Measurements from ENCODE around the gene SLC26A9. TPM values are rescaled to one million over a fixed set of nuclear protein-coding genes. Genes with fewer than 3 reads are reported as not detected.
A peak's percentile ranks its signal among the peaks of the same experiment; 100 is the strongest.

Gene SLC26A9
- total RNA-seq, 2 donors from 2014 or later, result 11.3 to 25.4 TPM

DNA sequence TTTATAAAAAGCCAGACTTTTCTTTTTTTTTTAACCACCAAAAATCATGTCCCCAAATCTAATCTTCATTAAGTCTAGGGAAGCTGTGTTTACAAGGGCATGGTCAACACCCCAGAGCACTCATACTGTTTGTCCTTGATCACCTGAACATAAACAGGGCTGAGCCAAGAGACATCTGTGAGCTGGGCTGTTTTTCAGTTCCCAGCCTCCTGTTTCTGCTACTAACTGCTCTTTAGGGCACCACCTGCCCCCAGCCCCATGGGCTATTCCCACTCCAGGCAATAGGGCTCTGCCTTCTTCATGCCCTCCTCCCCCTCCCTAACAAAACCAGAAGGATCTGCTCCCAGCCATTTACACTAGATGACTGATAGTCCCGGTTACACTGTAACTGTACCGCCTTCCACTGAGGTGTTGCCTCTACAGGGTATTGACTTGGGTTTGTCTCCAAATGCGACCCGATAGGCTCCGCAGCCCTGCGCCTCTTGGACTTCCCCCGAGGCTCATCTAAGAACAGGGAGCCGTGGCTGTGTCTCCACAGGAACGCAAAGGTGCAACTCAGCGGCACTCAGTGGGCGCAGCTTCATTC lies 11.7 kb upstream of the SLC26A9 start:
- intact Hi-C loops (cut with DNase I), result no loop called here
- DNase-seq, result no peak
- ATAC-seq, result no peak

- DNase-seq (no peak), ATAC-seq (no peak)
- intact Hi-C loops (cut with DNase I), result no loop called here
Observed at GRCh38 chr1:205951746-205952145, 8.5 kb upstream of the SLC26A9 start.

DNA sequence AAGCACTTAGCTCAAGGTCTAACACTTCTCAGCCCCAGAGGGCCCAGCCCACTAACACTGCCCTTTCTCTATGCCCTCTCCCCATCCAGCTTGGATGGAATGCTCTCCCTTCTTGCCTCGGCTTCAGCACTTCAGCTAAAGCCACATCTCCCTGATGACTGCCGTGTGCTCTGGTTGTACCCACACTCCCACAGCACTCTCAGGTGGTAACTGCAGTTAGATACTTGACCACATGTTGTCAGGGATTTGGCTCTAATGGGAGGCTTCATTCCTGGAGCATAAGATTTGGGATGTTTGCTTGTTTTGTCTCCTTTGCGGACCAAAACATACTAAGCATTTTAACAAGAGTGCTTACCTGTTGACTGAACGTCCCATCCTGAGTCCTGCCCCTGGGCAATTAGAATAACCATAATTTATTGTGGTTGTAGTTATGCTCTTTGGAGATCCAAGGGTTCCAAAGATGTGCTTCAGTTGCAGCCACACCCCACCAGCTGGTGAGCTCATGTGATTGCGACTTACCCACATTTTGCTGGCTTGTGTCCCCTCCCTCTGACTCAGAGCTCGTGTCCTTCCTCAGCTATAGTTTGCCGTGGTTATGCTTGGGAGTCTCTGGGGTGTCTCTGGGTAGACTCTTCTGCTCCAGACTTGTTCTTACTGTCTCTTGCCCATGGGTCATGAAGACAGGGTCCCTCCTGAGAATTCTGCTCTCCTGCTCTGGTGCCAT lies 7.7 kb upstream of the SLC26A9 start:
- no peak for DNase-seq
- peak in 1 of 2 donors; percentile 30 for ATAC-seq
- intact Hi-C loops (cut with DNase I), result no loop called here

GRCh38 chr1:205950280-205950679 lies 7.0 kb upstream of the SLC26A9 start:
- ATAC-seq, result peak; percentile 48 to 56
- intact Hi-C loops (cut with DNase I), result no loop called here
- DNase-seq, result no peak

GRCh38 chr1:205949753-205950152 lies 6.5 kb upstream of the SLC26A9 start:
- no peak for DNase-seq
- intact Hi-C loops (cut with DNase I), result no loop called here
- ATAC-seq, result peak in 1 of 2 donors; percentile 6

DNA sequence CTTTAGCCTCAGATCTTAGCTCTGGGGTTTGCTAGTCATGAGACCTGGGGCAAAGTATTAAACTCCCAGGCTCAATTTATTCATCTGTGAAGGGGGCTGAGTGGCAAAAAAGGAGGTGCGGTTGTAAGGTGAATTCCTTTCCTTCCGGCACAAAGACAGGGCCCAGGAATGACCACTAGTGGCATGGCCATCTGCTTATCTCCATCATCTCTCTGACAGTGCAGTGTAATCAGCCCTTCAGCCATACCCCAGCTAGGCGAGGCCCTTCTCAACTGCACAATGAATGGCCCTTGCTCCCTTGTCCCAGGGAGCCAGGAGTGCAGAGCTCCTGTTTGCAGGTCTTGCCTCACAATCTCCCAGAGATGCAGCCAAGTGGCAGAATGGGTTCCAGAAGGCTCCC lies 5.6 kb upstream of the SLC26A9 start:
- ATAC-seq (no peak), DNase-seq (no peak)
- intact Hi-C loops (cut with DNase I), result no loop called here

- DNase-seq (no peak), ATAC-seq (no peak)
- intact Hi-C loops (cut with DNase I), result no loop called here
Observed at GRCh38 chr1:205948039-205948438, 4.8 kb upstream of the SLC26A9 start.

GRCh38 chr1:205947024-205947423 lies 3.8 kb upstream of the SLC26A9 start:
- DNase-seq (no peak), ATAC-seq (peak in 1 of 2 donors; percentile 30)
- intact Hi-C loops (cut with DNase I), result no loop called here

- DNase-seq (no peak), ATAC-seq (no peak)
- intact Hi-C loops (cut with DNase I), result no loop called here
Observed at GRCh38 chr1:205945069-205945468, 1.8 kb upstream of the SLC26A9 start.

DNA sequence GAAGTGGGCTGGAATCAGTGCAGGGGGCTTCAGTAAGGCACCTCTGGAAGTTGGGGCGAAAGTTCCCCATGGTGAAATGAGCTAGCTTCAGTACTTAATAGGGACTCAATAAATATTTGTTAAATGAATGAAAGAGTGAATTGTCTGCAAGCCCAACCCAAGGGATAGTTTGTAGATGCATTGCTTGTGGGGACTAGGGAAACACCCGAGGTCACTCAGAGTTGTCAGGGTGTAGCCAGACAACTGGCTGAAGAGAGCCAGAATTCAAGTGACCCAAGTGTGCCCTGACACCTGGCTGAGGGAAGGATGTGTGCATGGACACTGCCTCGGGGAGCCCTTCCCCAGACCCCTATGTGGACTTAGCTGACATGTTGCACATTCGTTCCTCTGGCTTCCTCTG lies 1.3 kb upstream of the SLC26A9 start:
- intact Hi-C loops (cut with DNase I), result no loop called here
- no peak for DNase-seq
- ATAC-seq, result no peak

DNA sequence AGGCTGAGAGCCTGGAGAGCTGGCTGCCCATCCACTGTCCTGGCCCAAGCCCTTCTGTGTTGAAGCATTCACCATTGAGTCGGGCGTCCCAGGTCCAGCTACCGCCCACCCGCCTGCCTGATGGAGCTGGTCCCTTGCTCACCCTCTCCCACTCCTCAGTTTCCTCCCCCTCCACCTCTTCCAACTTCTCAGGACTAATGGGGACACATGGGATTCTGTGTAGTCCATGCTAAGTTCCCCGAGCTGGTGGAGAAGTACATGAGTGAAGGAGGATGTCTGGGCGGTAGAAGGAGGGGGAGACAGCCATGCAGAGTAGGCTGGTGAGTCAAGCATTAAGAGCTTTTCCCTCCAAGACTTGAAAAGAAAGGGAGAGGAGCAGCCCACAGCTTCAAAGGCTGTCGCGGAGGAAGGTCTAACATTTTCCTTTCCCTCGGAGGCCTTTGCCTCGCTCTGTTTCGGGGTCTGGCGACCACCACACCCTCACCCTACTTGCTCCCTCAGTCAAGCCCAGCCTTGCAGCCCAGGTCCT lies 561 bp downstream of the SLC26A9 start:
- intact Hi-C loops (cut with DNase I), result no loop called here
- no peak for DNase-seq
- peak in 1 of 2 donors; percentile 25 for ATAC-seq

GRCh38 chr1:205940710-205941109 lies 2.5 kb downstream of the SLC26A9 start:
- intact Hi-C loops (cut with DNase I), result no loop called here
- DNase-seq (no peak), ATAC-seq (peak; percentile 10 to 46)

GRCh38 chr1:205939690-205940330 lies 3.4 kb downstream of the SLC26A9 start:
- peak in 1 of 2 donors; percentile 24 for ATAC-seq
- intact Hi-C loops (cut with DNase I), result no loop called here
- DNase-seq, result no peak

DNA sequence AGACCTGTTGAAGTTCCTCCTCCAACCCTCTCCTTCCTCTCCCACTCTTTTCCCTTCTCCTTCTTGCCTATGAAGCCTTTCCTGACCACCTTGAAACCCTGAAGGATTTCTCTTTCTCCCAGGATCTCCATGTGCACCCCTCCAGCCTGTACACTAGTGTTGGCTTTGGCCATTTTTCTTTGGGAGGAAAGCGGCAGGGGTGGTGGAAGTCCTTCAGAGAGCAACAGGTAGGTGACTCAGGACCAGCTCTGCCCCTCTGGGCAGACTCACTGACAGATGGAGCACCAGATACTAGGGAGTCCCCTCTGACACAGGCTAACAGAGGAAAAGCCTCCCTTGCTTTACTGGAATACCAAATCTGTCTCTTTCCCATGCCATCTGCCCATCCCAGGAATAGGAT lies 4.6 kb downstream of the SLC26A9 start:
- intact Hi-C loops (cut with DNase I), result no loop called here
- DNase-seq, result no peak
- ATAC-seq, result no peak

DNA sequence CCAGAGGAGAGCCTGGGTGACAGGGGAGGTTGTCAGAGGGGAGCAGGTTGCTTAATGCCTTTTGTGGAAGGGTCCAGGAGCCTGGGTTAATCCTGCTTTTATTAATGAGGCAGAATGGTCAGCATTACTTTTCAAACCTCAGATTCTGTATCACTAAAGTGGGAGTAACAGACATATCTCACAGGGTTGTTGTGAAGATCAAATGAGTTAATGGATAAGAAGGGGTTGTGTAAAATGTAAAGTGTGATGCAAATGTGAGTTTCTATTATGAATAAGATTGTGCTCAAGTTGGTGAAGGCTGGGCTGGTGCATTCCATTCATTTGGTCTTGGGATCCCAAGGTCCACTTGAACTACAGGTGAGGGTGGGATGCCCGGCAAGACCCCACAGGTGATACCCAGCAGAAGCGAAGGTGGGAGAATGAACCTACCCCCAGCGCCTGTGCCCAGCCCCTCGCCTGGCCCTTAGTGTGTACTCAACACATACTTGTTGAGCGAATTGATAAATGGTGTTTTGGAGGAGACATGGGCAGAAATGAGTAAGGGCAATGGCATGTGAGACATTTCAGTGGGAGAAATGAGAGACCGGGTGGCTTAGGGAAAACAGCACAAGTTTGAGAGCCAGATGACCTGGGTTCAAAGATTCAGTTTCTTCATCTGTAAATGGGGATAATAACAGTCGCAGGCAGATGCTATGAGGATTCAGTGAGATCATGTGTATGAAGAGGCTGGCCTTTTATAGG lies 6.2 kb downstream of the SLC26A9 start:
- peak in 1 of 2 donors; percentile 15 for ATAC-seq

DNA sequence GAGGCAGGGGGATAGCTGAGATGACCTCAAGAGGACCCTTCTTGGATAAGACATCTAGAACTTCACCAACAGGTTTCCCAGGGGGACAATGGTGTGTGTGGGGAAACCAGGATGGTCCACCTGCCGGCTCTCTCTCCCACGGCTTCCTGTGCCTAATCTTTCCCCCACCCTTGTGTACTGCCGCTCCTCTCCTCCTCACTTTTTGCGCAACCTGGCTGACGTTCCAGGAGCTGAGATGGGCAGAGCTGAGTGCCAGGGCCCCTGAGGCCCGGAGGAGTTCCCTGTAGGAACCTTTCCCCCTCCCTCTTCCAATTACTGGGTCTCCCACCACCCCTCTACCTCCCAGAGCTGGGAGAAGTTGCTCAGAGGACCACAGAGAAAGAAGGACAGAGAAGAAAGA lies 6.9 kb downstream of the SLC26A9 start:
- no peak for DNase-seq
- ATAC-seq, result peak; percentile 38 to 82
- intact Hi-C loops (cut with DNase I), result no loop called here

More for the DNA sequence above, 6.2 kb downstream of the SLC26A9 start:
- no peak for DNase-seq
- intact Hi-C loops (cut with DNase I), result no loop called here

DNA sequence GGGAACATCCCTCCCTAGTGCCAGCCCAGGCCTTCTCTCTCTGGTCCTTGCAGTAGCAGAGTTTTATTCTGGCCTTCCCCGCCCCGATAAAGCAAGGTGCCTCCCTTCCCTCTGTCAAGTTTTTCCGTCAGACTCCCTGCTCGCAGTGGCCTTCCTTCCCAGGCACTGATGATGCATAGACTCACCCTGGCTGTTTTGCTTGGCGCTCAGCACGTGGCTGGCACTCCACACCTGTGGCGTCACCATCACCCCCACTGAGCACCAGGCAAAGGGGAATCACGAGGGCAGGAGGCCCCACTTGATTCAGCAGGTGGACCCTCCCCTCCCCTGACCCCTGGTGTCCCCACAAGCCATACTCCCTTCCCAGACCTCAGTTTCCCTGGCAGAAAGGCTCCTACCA lies 7.4 kb downstream of the SLC26A9 start:
- DNase-seq (no peak), ATAC-seq (peak; percentile 38 to 82)
- intact Hi-C loops (cut with DNase I), result no loop called here

- ATAC-seq (no peak), DNase-seq (no peak)
- intact Hi-C loops (cut with DNase I), result no loop called here
Observed at GRCh38 chr1:205934788-205935187, 8.5 kb downstream of the SLC26A9 start.

DNA sequence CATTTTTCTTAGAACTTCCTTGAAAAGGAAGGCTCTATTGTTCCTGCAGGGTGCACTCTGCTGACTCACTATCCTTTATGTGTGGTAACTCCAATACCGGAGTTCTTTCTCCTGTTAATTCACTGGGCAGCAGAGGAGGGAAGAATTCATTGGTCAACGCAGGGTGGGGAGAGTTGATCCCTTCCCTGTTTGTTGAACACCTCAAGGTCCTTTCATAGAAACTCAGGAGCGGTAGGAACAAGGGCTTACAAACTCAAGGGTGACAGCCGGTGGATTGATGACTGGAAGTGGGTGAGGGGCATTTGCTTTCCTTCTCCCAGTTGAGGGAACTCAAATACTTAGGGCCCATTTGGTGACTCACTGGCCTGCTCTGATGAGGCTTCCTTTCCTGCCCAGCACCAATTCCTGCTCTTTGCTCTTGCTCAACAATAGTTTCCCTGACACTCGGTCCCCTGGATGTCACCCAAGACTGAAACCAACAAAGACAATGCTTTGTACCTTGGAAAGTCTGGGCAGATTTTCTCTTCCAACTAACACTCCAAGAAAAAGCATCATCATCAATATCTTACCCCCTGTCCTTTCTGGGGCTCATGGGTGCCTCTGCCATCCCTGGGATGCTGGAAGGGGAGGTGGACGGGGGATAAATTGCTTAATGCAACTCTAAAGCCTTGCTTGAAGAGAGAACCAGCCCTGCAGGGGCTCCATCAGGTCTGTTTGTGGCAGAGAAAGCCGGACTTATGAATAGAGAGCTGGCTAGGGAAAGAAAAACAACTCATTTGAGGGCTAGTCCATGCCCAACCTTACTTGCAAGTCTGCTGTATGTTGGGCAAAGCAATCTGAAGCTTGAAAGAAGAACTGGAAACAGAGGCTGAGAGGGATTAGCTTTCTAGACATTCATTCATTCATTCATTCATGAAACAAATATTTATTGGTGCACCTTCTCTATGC lies 9.3 kb downstream of the SLC26A9 start:
- ATAC-seq, result no peak
- intact Hi-C loops (cut with DNase I), result no loop called here
- no peak for DNase-seq
